CD14-positive monocyte (primary cell): ENCODE measurements around the gene AKAP6. TPM values are rescaled to one million over a fixed set of nuclear protein-coding genes. Genes with fewer than 3 reads are reported as not detected.

Experiments
- DNase-seq, 3 donors: peaks; one replicate each; pipeline ENCODE4 v3.0.0-alpha.2; 2011 to 2022
- H2AFZ ChIP-seq: 2 replicates; pipeline ENCODE4 v1.6.0; 2012; ENCODE audit warnings: mild to moderate bottlenecking, low read depth, low read length, inconsistent platforms; ENCODE audit not compliant: insufficient read depth, poor library complexity, severe bottlenecking
- H3K27ac ChIP-seq, 2 donors: 1 replicate in 1 of 2; 2 replicates in 1 of 2; pipeline ENCODE4 v1.5.1; 2012 to 2013; ENCODE audit warnings: low read length in 2 of 2, control low read depth in 1 of 2, inconsistent platforms in 1 of 2, low read depth in 1 of 2, mild to moderate bottlenecking in 1 of 2
- H3K27me3 ChIP-seq, 2 donors: one replicate each; pipeline versions ENCODE4 v1.6.0 to v1.6.1; 2011 to 2013; ENCODE audit warnings: low read length in 2 of 2; ENCODE audit not compliant: control insufficient read depth in 2 of 2, insufficient read depth in 2 of 2
- H3K36me3 ChIP-seq, 2 donors: replicated peaks in 1 of 2; 1 replicate in 1 of 2; 2 replicates in 1 of 2; pipeline versions ENCODE4 v1.5.1 to v1.6.1; 2012 to 2013; ENCODE audit warnings: low read length in 2 of 2, control low read depth in 1 of 2, inconsistent platforms in 1 of 2, mild to moderate bottlenecking in 1 of 2; ENCODE audit not compliant: insufficient read depth in 2 of 2, control insufficient read depth in 1 of 2
- H3K4me1 ChIP-seq, 2 donors: 1 replicate in 1 of 2; 2 replicates in 1 of 2; pipeline versions ENCODE4 v1.5.1 to v1.6.1; 2012 to 2013; ENCODE audit warnings: low read length in 2 of 2, control low read depth in 1 of 2, inconsistent platforms in 1 of 2, mild to moderate bottlenecking in 1 of 2, moderate library complexity in 1 of 2; ENCODE audit not compliant: insufficient read depth in 2 of 2, control insufficient read depth in 1 of 2
- H3K4me2 ChIP-seq: replicated peaks from 2 replicates; pipeline ENCODE3; 2012; ENCODE audit warnings: low read length, moderate library complexity, mild to moderate bottlenecking; ENCODE audit not compliant: poor library complexity, severe bottlenecking; ENCODE audit errors: extremely low read depth
- H3K4me3 ChIP-seq, 3 experiments: fragments of 200-600 bp in 1 of 3; sonication (generic) in 1 of 3; replicated peaks in 1 of 3; 1 replicate in 2 of 3; 2 replicates in 1 of 3; pipeline ENCODE4 v1.5.1; 2011 to 2013; ENCODE audit warnings: low read length in 3 of 3, mild to moderate bottlenecking in 3 of 3, control low read depth in 2 of 3, low read depth in 2 of 3, inconsistent platforms in 1 of 3, moderate library complexity in 1 of 3
- H3K79me2 ChIP-seq: 2 replicates; pipeline ENCODE4 v1.6.0; 2012; ENCODE audit warnings: mild to moderate bottlenecking, control low read depth, inconsistent platforms, low read length, moderate library complexity; ENCODE audit not compliant: insufficient read depth
- H3K9ac ChIP-seq: 2 replicates; pipeline ENCODE4 v1.6.0; 2017; ENCODE audit warnings: low read length, mild to moderate bottlenecking; ENCODE audit not compliant: insufficient read depth, poor library complexity, severe bottlenecking
- H3K9me3 ChIP-seq, 2 donors: replicated peaks in 1 of 2; 1 replicate in 1 of 2; 2 replicates in 1 of 2; pipeline versions ENCODE4 v1.5.1 to v1.6.1; 2012 to 2013; ENCODE audit warnings: low read length in 2 of 2, control low read depth in 1 of 2; ENCODE audit not compliant: control insufficient read depth in 1 of 2, insufficient read depth in 1 of 2
- H4K20me1 ChIP-seq: 2 replicates; pipeline ENCODE4 v1.6.0; 2012; ENCODE audit warnings: mild to moderate bottlenecking, low read length, control low read depth, moderate library complexity; ENCODE audit not compliant: insufficient read depth
- H3K27ac Mint-ChIP-seq, 7 donors: one replicate each; pipeline ENCODE4 v1.8.0; 2020; ENCODE audit warnings: mild to moderate bottlenecking in 7 of 7, mixed read lengths in 7 of 7, moderate library complexity in 6 of 7, inconsistent platforms in 2 of 7
- H3K27me3 Mint-ChIP-seq, 3 donors: one replicate each; pipeline ENCODE4 v1.8.0; 2021 to 2022; ENCODE audit warnings: low read depth in 3 of 3, mild to moderate bottlenecking in 3 of 3, mixed read lengths in 3 of 3, moderate library complexity in 3 of 3, inconsistent platforms in 1 of 3
- H3K36me3 Mint-ChIP-seq, 2 donors: one replicate each; pipeline ENCODE4 v1.8.0; 2020; ENCODE audit warnings: mixed read lengths in 2 of 2, inconsistent platforms in 1 of 2, mild to moderate bottlenecking in 1 of 2
- H3K4me1 Mint-ChIP-seq: one replicate; pipeline ENCODE4 v1.8.0; 2020; ENCODE audit warnings: mild to moderate bottlenecking, mixed read lengths
- H3K4me3 Mint-ChIP-seq, 2 donors: one replicate each; pipeline ENCODE4 v1.8.0; 2020; ENCODE audit warnings: mild to moderate bottlenecking in 2 of 2, mixed read lengths in 2 of 2, moderate library complexity in 1 of 2
- H3K9me3 Mint-ChIP-seq, 7 donors: one replicate each; pipeline ENCODE4 v1.8.0; 2020 to 2022; ENCODE audit warnings: mixed read lengths in 7 of 7, mild to moderate bottlenecking in 6 of 7, moderate library complexity in 6 of 7, inconsistent platforms in 2 of 7
- WGBS: methylation state at CpG from one replicate; pipeline ENCODE4 v1.1.5; 2013; ENCODE audit warnings: missing lambda C conversion rate; ENCODE audit not compliant: insufficient coverage; 5-methylcytosine and 5-hydroxymethylcytosine counted together
- intact Hi-C, 2 donors: fragments of 100-400 bp; cut with micrococcal nuclease; formaldehyde crosslinking; loops; one replicate each; pipeline versions ENCODE4 v1.15.0 to v1.15.1; 2023
- polyA plus RNA-seq, 3 donors: library from polyadenylated mRNA; depleted of rRNA in 1 of 3; unstranded in 2 of 3; stranded (reverse) in 1 of 3; fragments of 300-500 nt in 2 of 3; fragments of >200 nt in 1 of 3; fragmentation: Illumina TruSeq in 2 of 3; gene quantifications; 1 replicate in 2 of 3; 2 replicates in 1 of 3; pipeline ENCODE4 v1.2.3, GENCODE V29; 2012 to 2021
- TF ChIP-seq, protein P1 (sequence below): fragments of 200-600 bp; IDR thresholded peaks from one replicate; pipeline ENCODE4 v1.8.0; 2022; ENCODE audit warnings: antibody characterized with exemption, mild to moderate bottlenecking

The AKAP6 gene
- polyA plus RNA-seq, 3 donors: not detected

DNA sequence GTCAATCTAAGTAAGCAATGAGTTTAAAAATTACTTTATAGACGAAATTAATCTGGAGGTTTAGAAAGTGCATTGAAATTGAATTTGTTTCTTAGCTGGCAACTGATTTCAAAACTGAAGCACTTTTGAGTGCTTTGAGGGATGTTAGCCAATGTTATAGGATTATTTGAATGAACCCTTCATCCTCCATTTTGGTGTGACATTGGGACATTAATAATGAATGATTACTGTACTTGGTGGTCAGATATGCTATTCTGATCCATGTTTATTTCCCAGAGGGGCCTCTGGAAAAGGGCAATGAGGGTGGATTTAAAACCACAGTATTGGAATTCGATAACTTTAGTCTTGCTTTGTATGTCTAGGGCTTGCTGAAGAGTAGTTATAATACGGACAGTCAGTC, 183.2 kb downstream of the AKAP6 start:
- no peak overlapping the region for H3K4me3 ChIP-seq
- Mint-ChIP-seq H3K27ac (no peak overlapping the region), H3K4me1 (no peaks in the 10 kb centered on the region), H3K36me3 (no peaks in the 10 kb centered on the region), H3K4me3 (no peak overlapping the region), H3K9me3 (peaks cover 0 to 2% (median 0%) of the 10 kb centered on the region in 7 donors), H3K27me3 (no peaks in the 10 kb centered on the region)
- no peaks in the 10 kb centered on the region for H3K27me3 ChIP-seq
- TF ChIP-seq, protein P1, sequence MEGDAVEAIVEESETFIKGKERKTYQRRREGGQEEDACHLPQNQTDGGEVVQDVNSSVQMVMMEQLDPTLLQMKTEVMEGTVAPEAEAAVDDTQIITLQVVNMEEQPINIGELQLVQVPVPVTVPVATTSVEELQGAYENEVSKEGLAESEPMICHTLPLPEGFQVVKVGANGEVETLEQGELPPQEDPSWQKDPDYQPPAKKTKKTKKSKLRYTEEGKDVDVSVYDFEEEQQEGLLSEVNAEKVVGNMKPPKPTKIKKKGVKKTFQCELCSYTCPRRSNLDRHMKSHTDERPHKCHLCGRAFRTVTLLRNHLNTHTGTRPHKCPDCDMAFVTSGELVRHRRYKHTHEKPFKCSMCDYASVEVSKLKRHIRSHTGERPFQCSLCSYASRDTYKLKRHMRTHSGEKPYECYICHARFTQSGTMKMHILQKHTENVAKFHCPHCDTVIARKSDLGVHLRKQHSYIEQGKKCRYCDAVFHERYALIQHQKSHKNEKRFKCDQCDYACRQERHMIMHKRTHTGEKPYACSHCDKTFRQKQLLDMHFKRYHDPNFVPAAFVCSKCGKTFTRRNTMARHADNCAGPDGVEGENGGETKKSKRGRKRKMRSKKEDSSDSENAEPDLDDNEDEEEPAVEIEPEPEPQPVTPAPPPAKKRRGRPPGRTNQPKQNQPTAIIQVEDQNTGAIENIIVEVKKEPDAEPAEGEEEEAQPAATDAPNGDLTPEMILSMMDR: no peak
- no peak for DNase-seq
- no CpG with 5 or more reads among the region's 3 CpGs for WGBS
- H3K4me1 ChIP-seq: no peaks in the 10 kb centered on the region
- H4K20me1 ChIP-seq: no peaks in the 10 kb centered on the region
- H2AFZ ChIP-seq: no peak overlapping the region
- no peaks in the 10 kb centered on the region for H3K36me3 ChIP-seq
- H3K4me2 ChIP-seq: no peak overlapping the region
- no peaks in the 10 kb centered on the region for H3K79me2 ChIP-seq
- intact Hi-C loops: no loop called here
- peaks cover 0 to under 1% of the 10 kb centered on the region in 2 donors for H3K9me3 ChIP-seq
- no peak overlapping the region for H3K9ac ChIP-seq
- no peak overlapping the region for H3K27ac ChIP-seq

DNA sequence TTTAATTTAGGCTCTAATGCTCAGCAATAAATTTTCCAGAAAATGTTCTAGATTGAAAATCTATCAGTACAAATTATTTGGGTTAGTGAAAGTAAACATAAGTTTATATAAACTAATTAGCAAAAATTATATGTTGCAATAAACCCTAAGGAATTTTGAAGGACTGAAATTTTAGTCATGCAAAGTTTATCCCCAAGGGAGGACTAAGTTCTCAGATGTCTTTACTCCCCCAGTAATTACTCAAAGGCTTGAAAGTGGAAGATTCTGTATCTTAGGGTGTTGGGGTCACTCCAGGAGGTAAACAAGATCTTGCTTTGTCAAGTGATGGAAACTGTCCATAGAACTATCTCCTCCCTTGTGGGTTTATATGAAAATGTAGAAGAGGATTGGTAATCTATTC, 183.7 kb downstream of the AKAP6 start:
- no peak overlapping the region for H3K4me2 ChIP-seq
- no peak overlapping the region for H2AFZ ChIP-seq
- no peaks in the 10 kb centered on the region for H4K20me1 ChIP-seq
- H3K4me3 ChIP-seq: no peak overlapping the region
- Mint-ChIP-seq H3K27ac (no peak overlapping the region), H3K4me3 (no peak overlapping the region), H3K4me1 (no peaks in the 10 kb centered on the region), H3K9me3 (peaks cover 0 to 5% (median 2%) of the 10 kb centered on the region in 7 donors), H3K27me3 (no peaks in the 10 kb centered on the region), H3K36me3 (no peaks in the 10 kb centered on the region)
- H3K36me3 ChIP-seq: no peaks in the 10 kb centered on the region
- no peaks in the 10 kb centered on the region for H3K79me2 ChIP-seq
- intact Hi-C loops: no loop called here
- no peak for DNase-seq
- peaks cover 0 to 5% of the 10 kb centered on the region in 2 donors for H3K9me3 ChIP-seq
- no peak overlapping the region for H3K9ac ChIP-seq
- no peak overlapping the region for H3K27ac ChIP-seq
- TF ChIP-seq, protein P1: no peak
- H3K27me3 ChIP-seq: no peaks in the 10 kb centered on the region
- H3K4me1 ChIP-seq: no peaks in the 10 kb centered on the region
